Epithelial cell of proximal tubule (primary cell): ENCODE measurements around the gene TBC1D1. TPM values are rescaled to one million over a fixed set of nuclear protein-coding genes. Genes with fewer than 3 reads are reported as not detected.
"Not testable (repeated sequence)": the region's sequence is repeated elsewhere in the genome, so short reads cannot be mapped to it uniquely, and the experiment has no call there.

Experiments
- DNase-seq: peaks from one replicate; pipeline ENCODE4 v3.0.0-alpha.2; 2011; ENCODE audit warnings: low read depth
- H3K4me3 ChIP-seq: 2 replicates; pipeline ENCODE4 v1.5.1; 2011; ENCODE audit warnings: low read depth, mild to moderate bottlenecking, low read length
- CTCF ChIP-seq: conservative IDR thresholded peaks from 2 replicates; pipeline ENCODE4 v1.5.1; 2012; ENCODE audit warnings: low read depth, mild to moderate bottlenecking, low read length
- total RNA-seq: library from RNA; depleted of rRNA; stranded (reverse); fragments of >200 nt; gene quantifications from 2 replicates; pipeline ENCODE4 v1.2.3, GENCODE V29; 2015

TBC1D1 gene
- total RNA-seq, 1 donor from 2014 or later, result 157 TPM

- TF ChIP-seq CTCF, result no peak
- no peak for DNase-seq
Measured at GRCh38 chr4:38020386-38020785, 129.5 kb downstream of the TBC1D1 start.

GRCh38 chr4:38020961-38021360 lies 130.1 kb downstream of the TBC1D1 start:
- not testable (repeated sequence) for H3K4me3 ChIP-seq, DNase-seq

More at GRCh38 chr4:38020386-38020785, 129.5 kb downstream of the TBC1D1 start:
- H3K4me3 ChIP-seq, result no peak overlapping the region

- H3K4me3 ChIP-seq, result no peak overlapping the region
- no peak for TF ChIP-seq CTCF
- no peak for DNase-seq
Measured at GRCh38 chr4:38021751-38022150, 130.9 kb downstream of the TBC1D1 start.

GRCh38 chr4:38023347-38024205 lies 132.7 kb downstream of the TBC1D1 start:
- H3K4me3 ChIP-seq, result no peak overlapping the region
- no peak for TF ChIP-seq CTCF
- no peak for DNase-seq

GRCh38 chr4:38024206-38024509 lies 133.3 kb downstream of the TBC1D1 start:
- H3K4me3 ChIP-seq, result no peak overlapping the region
- no peak for TF ChIP-seq CTCF
- no peak for DNase-seq

DNA sequence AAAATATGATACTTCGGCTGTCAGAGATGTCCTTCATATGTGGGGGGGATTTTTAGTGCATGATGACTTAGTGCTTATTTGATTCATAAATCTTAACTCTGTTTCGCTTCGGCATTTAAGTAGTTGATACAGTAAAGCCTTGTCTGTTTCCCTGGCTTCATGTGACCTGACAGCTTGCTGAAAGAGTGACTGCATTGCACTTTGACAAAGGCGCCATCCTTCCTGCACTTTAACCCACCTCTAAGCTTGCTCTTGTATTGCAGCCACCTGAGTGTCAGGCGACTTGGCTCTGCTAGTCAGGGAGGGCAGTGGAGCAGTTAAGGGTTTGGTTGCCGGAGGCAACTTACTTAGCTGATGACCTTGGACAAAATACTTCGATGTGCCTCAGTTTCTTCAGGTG lies 134.8 kb downstream of the TBC1D1 start:
- H3K4me3 ChIP-seq, result no peak overlapping the region
- no peak for DNase-seq
- TF ChIP-seq CTCF, result no peak

DNA sequence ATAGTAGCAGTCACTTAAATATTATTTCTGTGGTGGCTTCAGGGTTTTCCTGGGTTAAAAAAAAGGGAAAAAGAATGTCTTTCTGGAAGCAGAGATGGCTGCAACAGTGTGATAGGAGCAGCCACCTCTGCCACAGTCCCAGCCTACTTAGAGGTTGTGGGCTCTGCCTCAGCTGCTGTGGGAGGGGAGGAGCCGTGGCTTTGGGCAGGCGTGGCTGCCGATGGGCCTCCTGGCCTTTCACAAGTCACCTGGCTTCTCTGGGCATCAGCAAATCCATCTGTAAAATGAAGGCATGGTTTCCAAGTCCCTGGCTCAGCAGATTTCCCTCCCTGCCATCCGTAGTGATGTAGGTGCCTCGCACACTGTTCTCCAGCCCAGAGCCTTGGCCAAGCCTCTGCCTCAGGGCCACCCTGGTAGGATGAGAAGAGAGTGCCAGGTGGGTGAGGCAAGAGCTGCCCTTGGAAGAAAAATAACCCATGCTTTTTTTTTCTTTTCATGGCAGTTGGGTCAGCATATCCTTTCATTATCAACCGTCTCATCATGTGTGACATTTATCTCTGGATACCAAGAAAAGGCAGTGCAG lies 135.4 kb downstream of the TBC1D1 start:
- TF ChIP-seq CTCF, result no peak
- H3K4me3 ChIP-seq, result no peak overlapping the region
- no peak for DNase-seq
